HFF-Myc (cell line): ENCODE data around the gene SAMD4A.
A peak's percentile ranks its signal among the peaks of the same experiment; 100 is the strongest.

Experiments used
- DNase-seq: peaks from one replicate; pipeline ENCODE4 v3.0.0-alpha.2; 2011; ENCODE audit warnings: low read depth; ENCODE audit errors: extremely low read depth
- H3K4me3 ChIP-seq: replicated peaks from 2 replicates; pipeline ENCODE4 v1.5.1; 2011; ENCODE audit warnings: low read depth, mild to moderate bottlenecking, control low read depth, low read length
- TF ChIP-seq, protein P1 (sequence below): IDR thresholded peaks from 2 replicates; pipeline ENCODE4 v1.5.1; 2012; ENCODE audit warnings: mild to moderate bottlenecking, low read depth, low read length, control low read depth; ENCODE audit errors: missing control alignments

Gene SAMD4A

DNA sequence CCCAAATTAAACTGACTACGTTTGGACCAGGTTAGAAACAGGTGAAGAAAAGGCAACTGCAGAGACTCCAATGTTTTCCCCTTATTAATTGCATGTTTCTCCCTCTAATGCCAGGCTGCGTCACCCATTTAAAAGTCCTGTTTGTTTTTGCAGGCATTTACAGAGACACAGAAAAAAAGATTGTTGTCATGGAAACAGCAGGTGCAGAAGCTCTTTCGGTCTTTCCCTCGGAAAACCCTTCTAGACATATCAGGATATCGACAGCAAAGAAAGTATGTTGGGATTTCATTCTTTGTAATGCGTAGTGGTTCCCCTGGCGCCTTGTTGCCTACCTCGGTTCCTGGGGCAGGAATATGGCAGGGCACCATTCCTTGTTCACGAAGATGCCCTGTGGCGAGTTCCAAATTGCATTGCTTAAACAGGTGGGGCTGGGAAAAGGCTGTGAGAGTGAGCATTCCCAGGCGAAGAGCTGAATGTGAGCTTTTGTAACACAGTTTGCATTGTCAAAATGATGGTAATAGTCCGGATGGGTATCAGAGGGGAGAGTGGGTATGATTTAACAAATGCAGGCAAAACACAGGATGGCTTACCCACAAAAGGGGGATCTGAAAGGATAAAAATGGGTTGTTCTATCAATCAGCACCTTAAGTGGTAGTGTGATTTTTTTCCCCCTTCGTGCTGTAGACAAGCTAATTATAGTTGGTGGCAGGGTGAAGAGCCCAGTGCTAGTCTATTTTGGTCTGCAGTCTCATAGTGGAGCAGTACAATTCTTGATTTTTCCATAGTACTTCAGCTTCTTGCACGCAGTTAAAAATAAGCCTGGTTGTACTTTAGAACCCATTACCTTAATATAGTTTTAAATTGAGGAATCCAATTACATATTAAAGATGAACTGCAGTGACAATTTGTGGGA, 203.3 kb downstream of the SAMD4A start:
- TF ChIP-seq, protein P1, sequence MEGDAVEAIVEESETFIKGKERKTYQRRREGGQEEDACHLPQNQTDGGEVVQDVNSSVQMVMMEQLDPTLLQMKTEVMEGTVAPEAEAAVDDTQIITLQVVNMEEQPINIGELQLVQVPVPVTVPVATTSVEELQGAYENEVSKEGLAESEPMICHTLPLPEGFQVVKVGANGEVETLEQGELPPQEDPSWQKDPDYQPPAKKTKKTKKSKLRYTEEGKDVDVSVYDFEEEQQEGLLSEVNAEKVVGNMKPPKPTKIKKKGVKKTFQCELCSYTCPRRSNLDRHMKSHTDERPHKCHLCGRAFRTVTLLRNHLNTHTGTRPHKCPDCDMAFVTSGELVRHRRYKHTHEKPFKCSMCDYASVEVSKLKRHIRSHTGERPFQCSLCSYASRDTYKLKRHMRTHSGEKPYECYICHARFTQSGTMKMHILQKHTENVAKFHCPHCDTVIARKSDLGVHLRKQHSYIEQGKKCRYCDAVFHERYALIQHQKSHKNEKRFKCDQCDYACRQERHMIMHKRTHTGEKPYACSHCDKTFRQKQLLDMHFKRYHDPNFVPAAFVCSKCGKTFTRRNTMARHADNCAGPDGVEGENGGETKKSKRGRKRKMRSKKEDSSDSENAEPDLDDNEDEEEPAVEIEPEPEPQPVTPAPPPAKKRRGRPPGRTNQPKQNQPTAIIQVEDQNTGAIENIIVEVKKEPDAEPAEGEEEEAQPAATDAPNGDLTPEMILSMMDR = no peak
- H3K4me3 ChIP-seq = no peak overlapping the region
- no peak for DNase-seq

DNA sequence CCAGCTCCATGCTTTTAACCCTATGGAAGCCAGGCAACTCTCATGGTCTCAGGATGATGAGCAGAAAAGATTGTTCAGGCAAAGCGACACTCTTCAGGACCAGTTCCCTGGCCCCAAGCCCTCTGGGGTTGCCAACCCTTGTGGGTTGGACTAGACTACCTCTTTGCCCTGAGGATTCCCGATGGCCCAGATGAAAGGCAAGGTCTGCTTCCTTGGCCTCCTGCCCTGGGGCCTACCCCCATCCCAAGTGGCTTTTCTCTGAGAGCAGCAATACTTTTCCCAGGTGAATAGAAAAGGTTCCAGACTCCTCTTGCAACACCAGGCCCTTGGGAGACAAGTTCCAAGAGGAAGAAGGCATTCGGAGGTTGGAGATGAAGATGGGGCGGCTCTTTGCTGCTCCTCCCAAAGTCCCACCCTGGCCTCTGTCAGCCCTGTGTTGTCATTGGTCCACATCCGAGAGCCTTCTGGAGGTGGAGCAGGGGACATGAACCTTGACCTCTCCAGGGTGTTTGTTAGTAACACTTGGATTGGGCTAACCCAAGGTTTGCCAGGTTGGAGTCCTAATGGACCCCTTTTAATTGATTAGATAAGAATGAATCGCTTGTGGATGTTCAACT, 204.6 kb downstream of the SAMD4A start:
- TF ChIP-seq, protein P1 = no peak
- H3K4me3 ChIP-seq = no peak overlapping the region
- DNase-seq = no peak

DNA sequence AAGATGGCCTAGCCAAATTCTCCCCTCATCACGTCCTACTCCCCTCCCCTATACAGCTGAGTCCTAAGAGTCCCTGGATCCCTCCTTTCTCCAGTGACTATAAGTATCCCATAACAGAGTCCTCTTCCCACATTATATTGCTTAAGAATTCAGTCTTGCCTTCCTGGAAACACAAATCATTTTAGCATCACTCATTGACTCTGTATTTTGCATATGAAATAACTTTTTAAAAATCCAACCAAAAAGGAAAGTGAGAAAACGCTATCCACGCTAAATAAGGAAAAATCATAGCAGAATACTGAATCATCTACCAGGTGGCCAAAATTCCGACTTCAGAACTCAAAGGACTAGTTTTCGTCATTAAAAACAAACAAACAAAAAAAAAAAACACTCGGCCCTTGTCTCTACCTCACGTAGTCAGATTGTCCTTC, 205.5 kb downstream of the SAMD4A start:
- DNase-seq = no peak
- TF ChIP-seq, protein P1 = no peak
- H3K4me3 ChIP-seq = peak overlapping the region; percentile 12; the same call in 1 of the 2 replicates

DNA sequence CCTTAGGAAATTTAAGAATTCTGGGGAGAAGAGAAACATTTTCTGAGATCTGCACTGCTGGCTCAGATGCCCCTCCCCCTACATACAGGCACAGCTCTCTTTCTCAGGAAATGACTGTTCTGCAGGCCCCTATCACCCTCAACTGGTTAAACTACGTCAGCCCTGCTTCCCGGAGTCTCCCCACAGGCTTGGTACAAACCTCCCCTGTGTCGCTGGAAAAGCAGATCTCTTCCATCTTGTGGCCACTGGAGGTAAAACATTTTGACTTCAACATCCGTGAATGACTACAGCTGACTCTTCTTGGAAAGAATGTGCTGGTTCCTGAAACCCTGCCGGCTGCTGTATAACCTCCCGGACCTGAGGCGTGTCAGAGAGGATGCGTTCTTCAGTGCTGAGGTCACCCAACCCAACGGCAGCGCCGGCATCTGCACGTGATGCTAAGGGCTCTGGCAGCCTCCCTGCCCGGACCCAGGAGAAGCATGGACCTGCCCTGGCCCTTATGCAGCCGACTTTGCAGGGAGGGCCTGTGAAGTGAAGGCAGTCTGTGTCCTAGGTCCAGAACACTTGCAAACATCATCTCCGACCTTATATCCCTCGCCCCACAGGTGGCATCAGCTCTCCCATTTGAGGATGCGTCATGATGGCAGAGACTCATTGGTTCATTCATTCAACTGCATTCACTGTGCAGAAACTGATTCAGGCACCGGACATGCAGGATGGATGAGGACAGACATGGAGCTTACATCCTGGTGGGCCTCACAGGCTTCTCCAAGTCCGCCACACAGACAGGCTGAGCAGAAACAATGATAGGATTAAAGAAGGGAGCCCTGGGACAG, 206.5 kb downstream of the SAMD4A start:
- peak overlapping the region; percentile 12; the same call in 1 of the 2 replicates for H3K4me3 ChIP-seq
- peak; percentile 100 for DNase-seq
- TF ChIP-seq, protein P1 = peak; percentile 65

DNA sequence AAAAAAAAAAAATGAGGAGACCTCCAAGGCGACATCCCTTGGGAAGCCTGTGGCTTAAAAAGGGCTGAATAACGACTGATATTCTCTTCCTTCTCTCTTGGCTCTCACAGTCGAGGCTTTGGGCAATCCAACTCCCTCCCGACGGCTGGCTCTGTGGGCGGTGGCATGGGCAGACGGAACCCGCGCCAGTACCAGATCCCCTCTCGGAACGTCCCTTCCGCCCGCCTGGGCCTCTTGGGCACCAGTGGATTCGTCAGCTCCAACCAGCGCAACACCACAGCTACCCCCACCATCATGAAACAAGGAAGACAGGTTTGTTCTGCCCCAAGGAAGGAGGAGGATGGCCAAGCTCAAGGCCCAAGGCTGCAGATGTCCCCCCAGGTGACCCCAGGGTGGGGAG, 207.9 kb downstream of the SAMD4A start:
- TF ChIP-seq, protein P1 = no peak
- no peak for DNase-seq
- no peak overlapping the region for H3K4me3 ChIP-seq

DNA sequence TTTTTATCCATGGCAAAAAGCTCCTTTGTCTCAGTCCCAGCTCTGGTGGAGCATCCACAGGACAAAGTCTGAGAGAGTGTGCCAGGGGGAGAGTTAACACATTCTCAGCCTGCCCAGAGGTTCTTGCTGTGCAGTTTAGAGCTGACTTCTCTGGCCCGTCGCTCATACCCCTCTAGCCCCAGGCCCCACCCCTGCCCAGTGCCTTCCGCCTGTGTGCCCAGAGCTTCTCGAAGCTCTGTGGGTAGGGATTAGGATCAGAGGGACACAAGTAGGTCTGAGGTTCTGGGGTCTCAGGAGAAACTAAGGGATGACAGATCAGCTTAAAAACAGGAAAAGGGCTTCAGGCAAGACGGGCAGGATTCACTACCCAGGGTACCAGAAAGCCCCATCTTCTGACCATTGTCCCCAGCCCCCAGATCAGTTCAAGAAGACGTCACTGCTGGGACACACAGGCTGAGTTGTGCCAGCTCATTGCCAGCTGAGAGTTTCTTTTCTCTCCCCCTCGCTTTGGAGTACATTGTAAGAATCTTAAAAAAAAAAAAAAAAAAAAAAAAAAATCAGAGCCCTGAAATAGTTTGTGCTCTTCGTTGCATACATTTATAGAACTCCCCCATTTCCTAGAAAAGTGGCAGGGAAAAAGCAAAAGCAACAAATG, 208.7 kb downstream of the SAMD4A start:
- TF ChIP-seq, protein P1 = no peak
- no peak overlapping the region for H3K4me3 ChIP-seq
- no peak for DNase-seq
